Measurements from ENCODE around the gene RPP40.

RPP40 gene

DNA sequence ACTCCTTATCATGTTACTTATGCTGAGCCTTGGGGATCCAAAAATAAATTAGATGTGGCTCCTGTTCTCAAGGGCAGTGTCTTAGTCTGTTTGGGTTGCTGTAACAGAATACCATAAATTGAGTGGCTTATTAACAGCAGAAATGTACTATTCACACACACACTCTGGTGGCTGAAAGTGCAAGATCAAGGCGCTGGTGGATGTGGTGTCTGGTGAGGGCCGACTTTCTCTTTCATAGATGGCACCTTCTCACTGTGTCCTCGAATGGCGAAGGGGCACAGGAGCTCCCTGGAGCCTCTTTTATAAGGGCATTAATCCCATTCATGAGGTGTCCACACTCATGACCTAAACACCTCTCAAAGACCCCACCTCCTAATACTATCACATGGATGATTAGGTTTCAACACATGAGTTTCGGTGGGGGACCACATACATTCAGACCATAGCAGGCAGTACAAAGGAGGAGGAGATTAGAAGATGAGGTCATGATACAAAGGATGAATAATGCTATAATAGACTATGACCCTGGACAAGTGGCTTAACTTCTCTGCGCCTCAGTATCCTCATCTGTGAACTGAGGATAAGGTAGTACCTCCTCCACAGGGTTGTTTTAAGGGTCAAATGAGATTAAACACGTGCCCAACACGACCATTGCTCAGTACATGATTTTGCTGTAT is 34.1 kb downstream of the RPP40 start:
- DNase-seq: no peak

DNA sequence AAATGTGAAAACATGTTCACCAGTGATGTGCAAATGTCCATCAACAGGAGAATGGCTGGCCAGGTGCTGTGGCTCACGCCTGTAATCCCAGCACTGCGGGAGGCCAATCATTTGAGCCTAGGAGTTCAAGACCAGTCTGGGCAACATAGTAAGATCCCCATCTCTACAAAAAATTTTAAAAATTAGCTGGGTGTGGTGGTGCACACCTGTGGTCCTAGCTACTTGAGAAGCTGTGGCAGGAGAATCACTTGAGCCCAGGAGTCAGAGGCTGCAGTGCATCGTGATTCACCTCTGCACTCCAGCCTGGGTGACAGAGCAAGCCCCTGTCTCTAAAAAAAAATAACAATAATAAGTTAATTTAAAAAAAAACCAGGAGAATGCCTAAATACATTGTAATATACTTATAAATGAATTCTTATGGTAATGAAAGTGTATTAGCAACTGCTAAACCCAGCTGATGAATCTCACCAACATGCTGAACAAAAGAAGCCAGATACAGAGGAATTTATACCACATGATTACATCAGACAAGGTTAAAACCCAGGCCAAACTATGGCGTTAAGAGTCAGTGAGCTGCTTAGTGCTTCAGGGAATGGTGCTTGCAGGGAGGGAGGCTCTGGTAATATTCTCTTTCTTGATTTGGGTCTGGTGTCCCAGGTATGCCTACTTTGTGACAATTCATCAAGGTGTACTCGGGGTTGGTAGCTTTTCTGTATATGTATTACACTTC is 36.4 kb downstream of the RPP40 start:
- no peak for DNase-seq

DNA sequence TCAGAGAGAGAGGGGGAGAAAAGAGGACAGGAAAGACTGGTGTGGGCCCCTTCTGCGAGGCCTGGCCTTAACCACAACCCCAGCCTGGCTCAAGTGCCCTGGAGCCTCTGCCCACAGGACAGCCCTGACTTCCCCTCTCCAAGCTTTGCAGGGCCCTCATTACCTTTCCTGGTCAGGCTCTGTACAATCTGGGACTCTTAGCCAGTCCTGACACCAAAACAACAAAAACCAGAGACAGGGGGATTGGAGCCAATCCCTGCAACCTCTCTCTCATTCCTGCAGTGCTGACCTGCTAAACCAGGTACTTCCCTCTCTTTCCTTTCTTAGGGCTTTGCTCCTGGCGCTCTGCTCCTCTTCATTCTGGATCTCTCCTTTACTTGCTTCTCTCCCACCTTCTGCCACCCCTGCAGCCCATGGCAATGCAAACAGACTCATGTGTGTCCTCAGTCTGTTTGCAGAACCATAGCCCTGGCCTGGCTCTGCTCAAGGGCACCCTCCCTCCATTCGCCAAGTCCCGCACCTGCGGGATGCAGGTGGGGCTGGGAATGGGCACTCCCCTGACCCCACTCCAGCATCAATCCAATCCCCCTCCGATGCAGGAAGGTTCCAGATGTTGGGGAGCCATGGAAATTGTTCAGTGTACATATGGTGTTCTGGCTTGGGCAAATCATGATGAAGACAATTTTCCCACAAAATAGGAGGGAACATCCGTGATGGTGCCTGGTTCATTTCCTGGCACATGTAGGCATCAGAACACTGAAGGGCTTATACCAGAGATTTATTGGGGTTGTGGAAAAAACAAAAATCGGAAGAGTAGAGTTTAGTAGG is 38.1 kb downstream of the RPP40 start:
- DNase-seq: no peak

DNA sequence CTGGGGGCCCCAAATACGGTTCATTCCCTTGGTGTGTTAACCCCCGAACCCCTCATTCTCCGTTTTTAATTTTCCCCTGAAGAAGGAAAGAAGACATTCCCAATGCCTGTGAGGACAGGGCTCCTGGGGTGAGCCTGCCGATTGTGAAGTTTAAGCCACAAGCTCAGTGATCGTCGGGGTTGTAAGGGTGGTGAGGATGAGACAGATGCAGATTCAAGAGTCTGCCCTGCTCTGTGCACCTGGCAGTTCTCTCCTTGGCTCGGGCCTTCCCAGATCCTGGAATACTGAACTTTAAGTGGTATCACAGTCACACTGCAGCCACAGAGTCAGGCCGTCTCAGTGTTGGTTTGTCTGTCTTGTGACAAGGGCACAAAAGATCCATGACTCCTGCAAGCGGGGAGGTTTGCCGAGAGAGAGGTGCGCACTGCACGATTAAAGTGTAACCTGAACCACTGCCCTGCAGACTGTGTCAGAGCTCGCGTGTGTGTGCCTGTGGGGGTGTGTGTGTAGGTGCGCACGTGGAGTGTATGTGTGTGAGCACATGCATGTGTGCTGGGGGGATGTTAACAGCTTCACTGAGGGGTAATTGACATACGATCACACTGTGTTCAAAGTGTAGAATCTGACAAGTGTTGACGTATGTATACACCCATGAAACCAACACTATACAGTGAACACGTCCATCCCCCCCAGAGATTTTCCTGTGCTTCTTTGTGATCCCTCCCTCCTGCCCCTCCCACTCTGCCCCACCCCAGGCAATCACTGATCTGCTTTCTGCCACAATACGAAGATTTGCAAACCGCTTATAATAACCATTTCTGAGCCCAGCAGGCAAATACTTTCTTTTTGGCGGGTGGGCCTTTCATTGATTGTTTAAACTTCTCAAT is 38.9 kb downstream of the RPP40 start:
- no peak for DNase-seq

DNA sequence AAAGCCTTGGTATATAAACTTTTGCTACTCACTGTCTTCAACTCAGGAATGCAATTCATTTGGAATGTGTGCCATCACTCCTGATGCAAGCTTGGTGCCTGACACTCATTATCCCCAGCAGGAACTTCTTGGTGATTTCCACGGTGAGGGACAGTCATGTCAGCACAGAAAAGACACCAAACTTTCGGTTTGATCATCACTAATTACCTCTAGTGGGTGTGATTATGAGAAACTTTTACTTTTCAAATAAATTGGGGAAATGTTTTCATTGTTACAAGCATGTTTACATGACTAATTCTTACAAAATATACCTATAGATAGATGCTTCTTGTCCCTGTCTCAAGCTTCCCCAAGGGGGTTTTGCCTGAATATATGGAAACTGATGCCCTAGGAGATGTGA is 40.9 kb downstream of the RPP40 start:
- DNase-seq: no peak

DNA sequence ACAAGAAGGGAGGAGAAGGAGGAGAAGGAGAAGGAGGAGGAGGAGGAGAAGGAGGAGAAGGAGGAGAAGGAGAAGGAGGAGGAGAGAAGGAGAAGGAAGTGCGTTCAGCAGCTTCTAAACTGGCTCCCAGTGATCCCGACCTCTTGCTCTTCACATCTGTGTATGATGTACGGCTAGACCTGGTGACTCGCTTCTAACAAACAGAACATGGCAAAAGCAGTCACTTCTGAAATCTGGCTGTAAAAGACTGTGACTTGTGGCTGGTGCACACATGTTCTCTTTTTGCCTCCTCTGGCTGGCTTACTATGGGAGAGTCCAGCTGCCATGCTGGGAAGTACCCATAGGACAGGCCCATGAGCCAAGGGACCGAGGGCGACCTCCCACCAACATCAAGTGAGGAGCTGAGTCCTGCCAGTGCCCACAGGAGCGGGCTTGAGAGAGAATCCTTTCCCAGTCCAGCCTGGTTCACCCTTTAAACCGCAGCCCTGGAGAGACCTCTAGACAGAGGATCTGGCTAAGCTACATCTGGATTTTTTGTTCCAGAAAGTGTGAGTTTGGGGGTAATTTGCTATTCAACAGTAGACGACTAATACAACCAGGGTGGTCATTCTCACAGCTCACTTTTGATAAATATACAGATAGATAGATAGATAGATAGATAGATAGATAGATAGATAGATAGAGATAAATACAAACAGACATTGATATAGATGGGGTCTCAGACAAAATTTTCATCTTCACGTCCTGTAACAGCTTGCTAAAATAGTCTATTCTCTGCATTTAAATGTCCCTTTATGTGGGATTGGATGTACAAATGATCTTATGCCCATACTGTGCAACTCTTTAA is 42.3 kb downstream of the RPP40 start:
- no peak for DNase-seq

DNA sequence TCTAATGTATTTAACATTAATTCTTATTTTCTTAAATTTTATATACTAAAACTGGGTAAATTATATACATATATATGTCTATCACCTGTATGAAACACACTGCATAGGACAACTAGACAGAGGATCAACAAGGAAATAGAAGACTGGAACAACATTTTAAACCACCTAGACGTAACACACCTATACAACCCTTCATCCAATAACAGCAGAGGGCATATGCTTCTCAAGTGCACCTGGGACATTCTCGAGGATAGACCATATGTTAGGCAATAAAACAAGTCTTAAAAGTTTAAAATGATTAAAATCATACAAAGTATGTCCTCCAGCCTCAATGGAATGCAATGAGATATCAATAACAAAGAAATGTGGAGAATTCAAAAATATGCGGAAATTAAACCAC is 45.2 kb downstream of the RPP40 start:
- no peak for DNase-seq

DNA sequence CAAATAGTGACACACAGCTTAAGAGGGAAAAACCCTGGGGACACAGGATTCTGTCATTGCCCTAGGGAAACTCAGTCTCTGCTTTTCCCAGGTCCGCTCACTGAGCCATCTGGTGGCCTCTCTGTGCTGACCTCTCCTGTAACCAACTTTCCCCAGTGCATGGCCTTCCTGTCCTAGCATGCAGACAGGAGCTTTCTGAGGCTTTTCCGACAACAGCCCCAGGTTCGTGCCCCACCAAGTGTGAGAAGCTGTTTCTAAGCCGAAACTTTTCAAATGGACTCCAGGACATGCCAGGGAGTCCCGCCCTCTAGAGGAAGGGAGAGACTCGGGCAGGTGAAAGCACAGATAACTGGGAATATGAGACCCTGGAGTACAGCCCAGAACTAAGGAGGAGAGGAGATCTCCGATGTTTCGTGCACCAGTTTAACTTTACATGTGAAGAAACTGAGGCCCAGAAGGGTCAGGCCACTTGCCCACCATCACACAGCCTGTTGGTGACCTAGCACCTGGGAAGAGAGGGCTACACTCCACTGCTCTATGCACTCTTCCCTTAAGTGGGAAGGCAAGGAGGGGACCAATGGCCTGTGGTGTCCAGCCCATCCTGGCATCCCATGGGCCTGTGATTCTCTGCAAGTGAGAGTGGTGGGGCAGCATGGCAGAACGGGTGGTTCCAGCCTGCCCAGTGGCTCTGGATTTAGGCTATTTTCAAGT is 46.2 kb downstream of the RPP40 start:
- DNase-seq: no peak

DNA sequence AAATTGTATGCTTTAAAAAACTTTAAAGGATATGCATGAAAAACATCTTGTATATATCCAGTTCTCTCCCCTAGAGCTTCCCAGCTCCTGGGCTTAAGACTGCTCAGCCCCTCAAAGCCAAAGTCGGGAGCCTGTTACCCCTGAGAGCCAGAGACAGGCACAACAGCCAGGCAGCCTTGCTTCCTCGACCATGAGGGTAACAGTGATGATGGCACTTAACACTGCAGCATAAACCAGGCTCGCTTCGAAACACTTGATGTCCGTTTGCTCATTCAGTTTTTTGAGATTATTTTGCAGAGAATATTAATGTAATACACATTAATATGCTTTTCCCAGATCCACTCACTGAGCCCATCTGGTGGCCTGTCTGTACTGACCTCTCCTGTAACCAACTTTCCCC is 47.2 kb downstream of the RPP40 start:
- no peak for DNase-seq

DNA sequence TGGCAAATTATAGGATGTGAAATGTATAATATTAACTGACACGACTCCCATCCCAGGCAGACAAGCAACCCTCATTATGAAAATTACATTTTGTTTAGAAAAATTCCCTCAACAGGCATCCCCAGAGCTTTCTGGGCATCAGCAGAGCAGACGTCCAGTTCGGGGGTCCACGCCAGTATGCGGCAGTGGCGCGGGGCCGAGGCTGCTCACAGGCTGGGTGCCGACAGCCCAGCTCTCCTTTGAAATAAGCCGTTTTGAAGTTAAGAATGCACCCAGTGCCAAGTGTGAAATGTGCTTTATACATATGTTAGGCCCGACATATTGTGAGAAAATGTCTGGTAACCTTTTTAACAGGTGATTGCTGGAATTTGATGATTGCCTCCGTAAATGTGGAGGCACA is 50.4 kb downstream of the RPP40 start:
- DNase-seq: no peak

DNA sequence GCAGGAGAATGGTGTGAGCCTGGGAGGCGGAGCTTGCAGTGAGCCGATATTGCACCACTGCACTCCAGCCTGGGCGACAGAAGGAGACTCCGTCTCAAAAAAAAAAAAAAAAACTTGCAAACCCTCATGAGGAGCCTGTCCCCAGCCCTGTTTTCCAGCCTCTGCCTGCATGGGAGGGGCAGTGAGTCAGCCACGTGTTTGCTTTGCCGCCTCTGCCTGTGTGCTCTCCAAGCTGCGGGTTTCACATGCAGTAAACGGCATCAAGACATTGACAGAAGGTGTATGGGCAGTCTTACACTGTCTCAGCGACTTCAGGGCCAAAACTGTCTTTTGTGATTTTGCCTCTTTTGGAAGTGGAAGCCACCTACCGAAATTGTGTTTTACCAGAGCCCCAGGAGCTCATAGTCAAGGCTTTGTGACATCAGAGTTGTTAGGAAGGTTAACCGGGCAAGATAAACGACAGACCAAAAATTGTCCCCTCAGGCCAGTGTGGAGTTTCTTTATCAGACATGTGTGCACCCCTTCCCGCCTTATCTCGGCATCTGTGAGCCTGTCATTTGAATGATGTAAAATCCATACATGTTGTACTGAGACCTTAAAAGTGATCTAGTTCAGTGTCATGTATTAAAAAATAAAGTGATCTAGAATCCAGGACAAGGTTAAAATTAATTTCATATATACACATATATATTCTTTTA is 52.9 kb downstream of the RPP40 start:
- DNase-seq: no peak

DNA sequence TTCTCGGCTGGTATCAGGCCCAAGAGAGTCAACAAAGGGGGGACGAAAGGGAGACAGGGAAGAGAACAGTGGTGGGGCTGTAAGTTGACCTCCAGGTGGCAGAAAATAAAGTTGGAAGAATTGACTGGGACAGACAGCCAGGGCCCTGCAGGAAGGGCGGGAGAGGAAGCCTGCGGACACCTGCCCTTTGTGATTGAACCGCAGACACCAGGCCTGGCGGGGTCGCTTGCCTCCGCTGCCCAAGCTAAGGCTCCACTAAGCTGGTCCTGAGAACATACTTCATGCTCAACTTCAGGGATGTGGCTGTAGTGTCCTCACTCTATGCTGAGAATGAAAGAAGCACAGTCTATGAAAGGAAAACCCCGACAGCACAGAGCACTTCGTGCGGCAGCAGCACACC is 53.8 kb downstream of the RPP40 start:
- DNase-seq: no peak

DNA sequence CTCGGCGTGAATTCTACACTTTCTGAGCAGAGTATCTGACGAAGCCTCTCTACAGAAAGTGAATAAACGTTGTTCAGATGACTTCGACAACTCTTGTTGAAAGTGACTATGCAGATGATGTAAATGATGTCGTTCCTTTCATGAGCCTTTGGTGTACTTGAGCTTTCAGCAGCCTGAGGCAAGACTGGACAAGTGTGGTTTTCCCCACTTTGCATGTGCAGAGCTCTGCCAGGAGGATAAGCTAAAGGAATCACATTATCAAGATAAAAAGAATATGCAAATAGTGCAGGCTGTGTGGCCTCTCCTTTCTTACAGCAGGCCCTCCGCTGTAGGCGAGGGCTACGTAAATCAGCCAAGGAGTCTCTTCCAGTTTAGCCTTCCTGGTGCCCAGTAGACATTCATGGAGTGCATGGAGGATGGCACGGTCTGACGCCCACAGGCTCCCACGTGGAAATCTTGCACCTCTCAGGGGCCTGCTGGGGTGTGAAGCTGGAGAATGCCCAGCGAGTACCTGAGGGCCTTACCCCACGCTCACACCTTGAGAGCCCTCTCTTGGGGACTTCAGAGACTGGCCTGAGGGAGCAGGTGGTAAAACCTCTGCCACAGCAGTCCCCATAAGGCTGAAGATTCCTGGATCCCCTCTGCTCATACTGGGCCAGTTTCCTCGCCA is 54.9 kb downstream of the RPP40 start:
- no peak for DNase-seq

DNA sequence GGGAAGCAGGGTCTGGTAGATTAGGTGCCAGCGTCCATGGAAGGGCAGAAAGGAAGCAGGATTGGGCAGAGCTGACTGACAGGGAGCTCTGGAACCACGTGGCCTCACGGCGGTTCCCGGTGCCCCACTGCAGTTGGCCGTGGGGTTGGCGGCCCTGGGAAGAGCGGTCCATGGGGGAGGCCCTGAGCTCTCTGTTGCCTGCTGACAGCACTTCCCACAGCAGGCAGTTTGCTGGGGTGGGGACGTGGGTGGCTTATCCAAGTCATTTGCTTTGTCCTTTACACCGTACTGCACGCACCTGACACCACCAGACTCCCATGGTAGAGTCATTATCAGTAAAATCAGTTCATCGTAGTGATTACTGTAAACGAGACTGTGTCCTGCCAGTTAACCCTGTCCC is 56.1 kb downstream of the RPP40 start:
- no peak for DNase-seq

DNA sequence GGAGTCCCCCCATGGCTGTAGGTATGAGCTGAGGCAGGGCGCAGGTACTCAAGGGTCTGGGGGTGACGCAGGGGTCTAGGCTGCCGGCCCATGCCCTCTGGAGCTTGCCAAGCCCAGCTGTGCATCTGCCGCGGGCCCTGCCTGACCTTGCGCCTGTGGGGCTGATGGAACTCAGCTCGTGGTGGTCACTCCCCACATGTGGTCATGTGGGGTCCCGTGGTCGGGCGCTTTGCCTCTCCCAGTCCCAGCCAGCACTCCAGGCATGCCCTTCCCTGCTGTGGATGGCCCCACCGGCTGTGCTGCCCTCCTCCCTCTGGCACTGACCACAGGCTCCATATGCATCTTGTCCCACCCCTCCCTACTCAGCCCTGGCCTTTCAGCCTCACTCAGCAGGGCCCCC is 57.3 kb downstream of the RPP40 start:
- no peak for DNase-seq
